Esophagus muscularis mucosa (tissue), 4 donors: ENCODE measurements around the gene CLEC18B. TPM values are rescaled to one million over a fixed set of nuclear protein-coding genes. Genes with fewer than 3 reads are reported as not detected.

Experiments used
- DNase-seq: peaks from one replicate; pipeline ENCODE4 v3.0.0-alpha.2; 2017; ENCODE audit errors: extremely low spot score
- H3K27ac ChIP-seq, 4 donors: fragments of 200-600 bp; sonication (generic); replicated peaks in 1 of 4; 1 replicate in 3 of 4; 2 replicates in 1 of 4; pipeline ENCODE4 v1.5.1; 2016 to 2019; ENCODE audit warnings: mild to moderate bottlenecking in 1 of 4
- H3K27me3 ChIP-seq, 4 donors: fragments of 200-600 bp; sonication (generic); one replicate each; pipeline versions ENCODE4 v1.5.1 to v1.6.0; 2016 to 2019
- H3K36me3 ChIP-seq, 4 donors: fragments of 200-600 bp; sonication (generic); one replicate each; pipeline ENCODE4 v1.5.1; 2016 to 2019
- H3K4me1 ChIP-seq, 4 donors: fragments of 200-600 bp; sonication (generic); one replicate each; pipeline ENCODE4 v1.5.1; 2016 to 2019
- H3K4me3 ChIP-seq, 4 donors: fragments of 200-600 bp; sonication (generic); 1 replicate in 2 of 4; 2 replicates in 2 of 4; pipeline ENCODE4 v1.5.1; 2016 to 2019; ENCODE audit warnings: mild to moderate bottlenecking in 4 of 4, moderate library complexity in 1 of 4
- H3K9me3 ChIP-seq, 4 donors: fragments of 200-600 bp; sonication (generic); 1 replicate in 3 of 4; 2 replicates in 1 of 4; pipeline ENCODE4 v1.5.1; 2016 to 2019
- CTCF ChIP-seq, 3 experiments: fragments of 200-600 bp in 2 of 3; fragments of 450-650 bp in 1 of 3; sonication (generic) in 2 of 3; IDR thresholded peaks; one replicate each; pipeline ENCODE4 v1.5.1; 2017 to 2019; ENCODE audit warnings: antibody characterized with exemption in 3 of 3, mild to moderate bottlenecking in 2 of 3, moderate library complexity in 1 of 3
- EP300 ChIP-seq: sonication (generic); formaldehyde crosslinking; IDR thresholded peaks from one replicate; pipeline ENCODE4 v1.6.1; 2017; ENCODE audit warnings: antibody characterized with exemption
- POLR2A ChIP-seq: fragments of 450-650 bp; IDR thresholded peaks from one replicate; pipeline ENCODE4 v1.6.1; 2017; ENCODE audit warnings: antibody characterized with exemption, moderate library complexity, mild to moderate bottlenecking, low read depth
- POLR2AphosphoS5 ChIP-seq, 2 donors: sonication (generic); formaldehyde crosslinking; IDR thresholded peaks; one replicate each; pipeline ENCODE4 v1.6.1; 2017; ENCODE audit warnings: antibody characterized with exemption in 2 of 2
- WGBS: methylation state at CpG from one replicate; pipeline ENCODE4 v1.1.5; 2018; 5-methylcytosine and 5-hydroxymethylcytosine counted together
- intact Hi-C: fragments of 100-400 bp; cut with DNase I; formaldehyde crosslinking; loops from one replicate; pipeline ENCODE4 v1.15.1; 2023
- total RNA-seq, 4 donors: library from RNA; depleted of rRNA; stranded (reverse); fragments of >200 nt; gene quantifications; one replicate each; pipeline versions ENCODE4 v1.1.0 to v1.2.1, GENCODE V29; 2016

CLEC18B gene
- total RNA-seq, 4 donors from 2014 or later: 1.2 TPM; not detected in 3

DNA sequence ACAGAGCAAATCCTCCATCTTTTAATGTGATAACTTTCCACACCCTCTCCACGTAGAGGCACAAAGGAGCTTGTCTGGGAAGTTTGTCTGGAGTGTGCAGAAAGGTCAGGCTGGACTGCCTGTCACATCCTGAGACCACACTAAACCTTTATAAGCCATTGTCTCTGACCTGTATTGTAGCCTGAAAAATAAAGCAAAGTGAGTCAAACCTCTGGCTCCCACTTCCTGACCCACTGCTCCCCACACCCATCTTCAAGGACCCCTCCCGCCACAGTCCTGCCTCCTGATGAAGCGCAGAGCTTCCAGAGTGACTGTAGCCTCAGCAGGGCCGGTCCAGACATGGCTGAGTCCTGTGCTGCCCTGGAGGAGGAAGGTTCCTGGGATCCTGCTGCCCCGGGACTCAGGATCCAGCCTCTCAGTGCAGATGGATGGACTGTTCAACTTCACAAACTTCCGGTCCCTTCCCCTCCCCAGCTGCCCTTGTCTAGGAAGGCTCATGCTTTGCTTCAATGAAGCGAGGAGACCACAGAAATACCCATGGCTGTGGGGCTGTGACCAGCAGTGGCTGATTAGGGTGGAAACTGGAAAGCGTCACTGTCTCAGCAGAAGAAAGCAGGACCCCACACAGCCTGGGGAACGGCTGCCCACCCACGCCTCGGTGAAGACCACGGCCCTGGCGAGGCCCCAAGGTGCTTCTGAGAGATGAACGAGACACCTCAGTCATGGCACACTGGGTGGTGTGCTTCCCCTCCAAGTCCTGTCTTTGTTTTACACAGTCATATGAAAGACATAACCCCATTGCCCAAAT lies 30.9 kb upstream of the CLEC18B start:
- no peak overlapping the region for H3K27ac ChIP-seq
- H3K27me3 ChIP-seq: no peaks in the 10 kb centered on the region
- no peak for TF ChIP-seq CTCF (IDR thresholded peaks at IDR 0.05)
- TF ChIP-seq POLR2AphosphoS5 (IDR thresholded peaks at IDR 0.05): no peak
- no peak for TF ChIP-seq POLR2A
- TF ChIP-seq EP300: no peak
- 91% methylated on average over 11 of the region's 14 CpGs for WGBS
- no peak for DNase-seq
- H3K36me3 ChIP-seq: peaks cover 34 to 78% (median 68%) of the 10 kb centered on the region in 4 donors
- H3K4me3 ChIP-seq: no peak overlapping the region
- H3K9me3 ChIP-seq: no peaks in the 10 kb centered on the region
- peaks cover 21 to 33% (median 28%) of the 10 kb centered on the region in 4 donors for H3K4me1 ChIP-seq
- intact Hi-C loops: no loop called here

GRCh38 chr16:74450967-74451760 lies 29.9 kb upstream of the CLEC18B start:
- Histone ChIP-seq H3K36me3 (peaks cover 34 to 68% (median 58%) of the 10 kb centered on the region in 4 donors), H3K27me3 (no peaks in the 10 kb centered on the region), H3K4me3 (no peak overlapping the region), H3K27ac (no peak overlapping the region), H3K4me1 (peaks cover 21 to 35% (median 28%) of the 10 kb centered on the region in 4 donors), H3K9me3 (no peaks in the 10 kb centered on the region)
- intact Hi-C loops: no loop called here
- TF ChIP-seq POLR2AphosphoS5 (IDR thresholded peaks at IDR 0.05) (no peak), CTCF (IDR thresholded peaks at IDR 0.05) (no peak), POLR2A (no peak), EP300 (no peak)
- 93% methylated on average over 20 of the region's 20 CpGs for WGBS
- no peak for DNase-seq

GRCh38 chr16:74450236-74450635 lies 29.0 kb upstream of the CLEC18B start:
- H3K36me3 ChIP-seq: peaks cover 26 to 58% (median 49%) of the 10 kb centered on the region in 4 donors
- DNase-seq: no peak
- intact Hi-C loops: no loop called here
- peaks cover 21 to 35% (median 28%) of the 10 kb centered on the region in 4 donors for H3K4me1 ChIP-seq
- no peak overlapping the region for H3K4me3 ChIP-seq
- no peaks in the 10 kb centered on the region for H3K27me3 ChIP-seq
- H3K9me3 ChIP-seq: no peaks in the 10 kb centered on the region
- peak overlapping the region; percentile 56 to 73 (median 64) for H3K27ac ChIP-seq
- TF ChIP-seq POLR2A (no peak), CTCF (IDR thresholded peaks at IDR 0.05) (no peak)
- WGBS: 93% methylated on average over 3 of the region's 3 CpGs

GRCh38 chr16:74449470-74449869 lies 28.2 kb upstream of the CLEC18B start:
- WGBS: 90% methylated on average over 3 of the region's 5 CpGs
- H3K27me3 ChIP-seq: no peaks in the 10 kb centered on the region
- peaks cover 21 to 35% (median 28%) of the 10 kb centered on the region in 4 donors for H3K4me1 ChIP-seq
- TF ChIP-seq CTCF (IDR thresholded peaks at IDR 0.05): no peak
- TF ChIP-seq POLR2AphosphoS5 (IDR thresholded peaks at IDR 0.05): no peak
- no peak for TF ChIP-seq POLR2A
- no peak for TF ChIP-seq EP300
- H3K4me3 ChIP-seq: no peak overlapping the region
- DNase-seq: no peak
- intact Hi-C loops: no loop called here
- H3K36me3 ChIP-seq: peaks cover 24 to 54% (median 44%) of the 10 kb centered on the region in 4 donors
- H3K9me3 ChIP-seq: no peaks in the 10 kb centered on the region
- peak overlapping the region; percentile 56 to 73 (median 64) for H3K27ac ChIP-seq
